Measurements from ENCODE around the gene DGKE.

Gene DGKE

GRCh38 chr17:56890906-56891674 lies 57.1 kb downstream of the DGKE start:
- H3K4me3 ChIP-seq (replicated peaks; ENCODE audit: low read depth, low read length) = no peak overlapping the region
- no peak for TF ChIP-seq CTCF (IDR thresholded peaks at IDR 0.05; ENCODE audit: low read depth, low read length, missing control alignments)
- DNase-seq (ENCODE audit: extremely low read depth, low read depth) = no peak

GRCh38 chr17:56891751-56892150 lies 57.8 kb downstream of the DGKE start:
- DNase-seq (ENCODE audit: extremely low read depth, low read depth) = no peak
- no peak overlapping the region for H3K4me3 ChIP-seq (replicated peaks; ENCODE audit: low read depth, low read length)
- peak; percentile 39 for TF ChIP-seq CTCF (IDR thresholded peaks at IDR 0.05; ENCODE audit: low read depth, low read length, missing control alignments)

- H3K4me3 ChIP-seq (replicated peaks; ENCODE audit: low read depth, low read length) = no peak overlapping the region
- TF ChIP-seq CTCF (IDR thresholded peaks at IDR 0.05; ENCODE audit: low read depth, low read length, missing control alignments) = no peak
- DNase-seq (ENCODE audit: extremely low read depth, low read depth) = no peak
These were observed 58.4 kb downstream of the DGKE start for GRCh38 chr17:56892333-56892732.

- no peak for DNase-seq (ENCODE audit: extremely low read depth, low read depth)
- no peak for TF ChIP-seq CTCF (IDR thresholded peaks at IDR 0.05; ENCODE audit: low read depth, low read length, missing control alignments)
- H3K4me3 ChIP-seq (replicated peaks; ENCODE audit: low read depth, low read length) = no peak overlapping the region
These were observed 59.6 kb downstream of the DGKE start for GRCh38 chr17:56893503-56893902.

GRCh38 chr17:56894859-56895455 lies 61.0 kb downstream of the DGKE start:
- TF ChIP-seq CTCF (IDR thresholded peaks at IDR 0.05; ENCODE audit: low read depth, low read length, missing control alignments) = no peak
- no peak for DNase-seq (ENCODE audit: extremely low read depth, low read depth)
- no peak overlapping the region for H3K4me3 ChIP-seq (replicated peaks; ENCODE audit: low read depth, low read length)

- TF ChIP-seq CTCF (IDR thresholded peaks at IDR 0.05; ENCODE audit: low read depth, low read length, missing control alignments) = no peak
These were observed 62.4 kb downstream of the DGKE start for GRCh38 chr17:56896217-56896967.

More at GRCh38 chr17:56896217-56896967, 62.4 kb downstream of the DGKE start:
- no peak for DNase-seq (ENCODE audit: extremely low read depth, low read depth)
- no peak overlapping the region for H3K4me3 ChIP-seq (replicated peaks; ENCODE audit: low read depth, low read length)
